OCI-LY1 (cell line): Measurements from ENCODE around the gene ITGB4.
A peak's percentile ranks its signal among the peaks of the same experiment; 100 is the strongest.
"Not testable (repeated sequence)": the region's sequence is repeated elsewhere in the genome, so short reads cannot be mapped to it uniquely, and the experiment has no call there.

Source experiments
- H2AFZ ChIP-seq: fragments of 200-600 bp; sonication (generic), shearing (Covaris generic); 2 replicates; pipeline ENCODE4 v1.6.0; 2014; ENCODE audit warnings: antibody characterized with exemption, mild to moderate bottlenecking, low read length
- H3F3A ChIP-seq: fragments of 200-600 bp; sonication (generic), shearing (Covaris generic); 2 replicates; pipeline ENCODE4 v1.6.0; 2014; ENCODE audit warnings: mild to moderate bottlenecking, antibody characterized with exemption, low read length, moderate library complexity; ENCODE audit not compliant: insufficient read depth
- H3K27ac ChIP-seq: fragments of 200-600 bp; sonication (generic); 2 replicates; pipeline ENCODE4 v1.5.1; 2014; ENCODE audit warnings: low read length, mixed run types, mild to moderate bottlenecking, low read depth; ENCODE audit not compliant: poor library complexity, severe bottlenecking
- H3K27me3 ChIP-seq: fragments of 200-600 bp; sonication (generic); 2 replicates; pipeline ENCODE4 v1.6.0; 2014; ENCODE audit warnings: antibody characterized with exemption, mild to moderate bottlenecking, low read length, moderate library complexity; ENCODE audit not compliant: insufficient read depth
- H3K36me3 ChIP-seq: fragments of 200-600 bp; sonication (generic); 2 replicates; pipeline ENCODE4 v1.6.1; 2014; ENCODE audit warnings: mild to moderate bottlenecking, antibody characterized with exemption, low read length, moderate library complexity, mixed read lengths; ENCODE audit not compliant: insufficient read depth
- H3K4me1 ChIP-seq: fragments of 200-600 bp; sonication (generic); 2 replicates; pipeline ENCODE4 v1.5.1; 2014; ENCODE audit warnings: mild to moderate bottlenecking, low read length, moderate library complexity; ENCODE audit not compliant: insufficient read depth, severe bottlenecking
- H3K4me2 ChIP-seq: fragments of 200-600 bp; sonication (generic), shearing (Covaris generic); 2 replicates; pipeline ENCODE4 v1.6.1; 2014; ENCODE audit warnings: low read length
- H3K4me3 ChIP-seq: fragments of 200-600 bp; sonication (generic); 2 replicates; pipeline ENCODE4 v1.5.1; 2014; ENCODE audit warnings: low read length, low read depth, mild to moderate bottlenecking, mixed read lengths; ENCODE audit not compliant: poor library complexity, severe bottlenecking
- H3K79me2 ChIP-seq: fragments of 200-600 bp; shearing (Covaris generic); 2 replicates; pipeline ENCODE4 v1.6.1; 2016; ENCODE audit warnings: mixed run types, low read length, mixed read lengths; ENCODE audit not compliant: insufficient read depth
- H3K9ac ChIP-seq: fragments of 200-600 bp; sonication (generic), shearing (Covaris generic); 2 replicates; pipeline ENCODE4 v1.6.1; 2014; ENCODE audit warnings: mild to moderate bottlenecking, low read length, mixed read lengths
- H3K9me2 ChIP-seq: fragments of 200-600 bp; sonication (generic), shearing (Covaris generic); 2 replicates; pipeline ENCODE4 v1.6.1; 2014; ENCODE audit warnings: low read depth, mild to moderate bottlenecking, low read length, mixed read lengths
- H3K9me3 ChIP-seq: fragments of 200-600 bp; shearing (Covaris generic); 2 replicates; pipeline ENCODE4 v1.6.1; 2014; ENCODE audit warnings: low read length, mixed read lengths
- H4K20me1 ChIP-seq: fragments of 200-600 bp; sonication (generic), shearing (Covaris generic); 2 replicates; pipeline ENCODE4 v1.6.0; 2016; ENCODE audit warnings: mild to moderate bottlenecking, low read length; ENCODE audit not compliant: insufficient read depth
- EZH2 ChIP-seq: fragments of 200-600 bp; sonication (generic), shearing (Covaris generic); IDR thresholded peaks from 2 replicates; pipeline ENCODE4 v1.8.0; 2017; ENCODE audit warnings: borderline replicate concordance, mixed run types, mild to moderate bottlenecking, antibody characterized with exemption, low read length, moderate library complexity, mixed read lengths
- TF ChIP-seq, protein P1 (sequence below): fragments of 200-600 bp; sonication (generic), shearing (Covaris generic); IDR thresholded peaks from 2 replicates; pipeline ENCODE4 v1.5.1; 2017; ENCODE audit warnings: mild to moderate bottlenecking, antibody characterized with exemption, low read length, moderate library complexity, mixed read lengths

The ITGB4 gene

DNA sequence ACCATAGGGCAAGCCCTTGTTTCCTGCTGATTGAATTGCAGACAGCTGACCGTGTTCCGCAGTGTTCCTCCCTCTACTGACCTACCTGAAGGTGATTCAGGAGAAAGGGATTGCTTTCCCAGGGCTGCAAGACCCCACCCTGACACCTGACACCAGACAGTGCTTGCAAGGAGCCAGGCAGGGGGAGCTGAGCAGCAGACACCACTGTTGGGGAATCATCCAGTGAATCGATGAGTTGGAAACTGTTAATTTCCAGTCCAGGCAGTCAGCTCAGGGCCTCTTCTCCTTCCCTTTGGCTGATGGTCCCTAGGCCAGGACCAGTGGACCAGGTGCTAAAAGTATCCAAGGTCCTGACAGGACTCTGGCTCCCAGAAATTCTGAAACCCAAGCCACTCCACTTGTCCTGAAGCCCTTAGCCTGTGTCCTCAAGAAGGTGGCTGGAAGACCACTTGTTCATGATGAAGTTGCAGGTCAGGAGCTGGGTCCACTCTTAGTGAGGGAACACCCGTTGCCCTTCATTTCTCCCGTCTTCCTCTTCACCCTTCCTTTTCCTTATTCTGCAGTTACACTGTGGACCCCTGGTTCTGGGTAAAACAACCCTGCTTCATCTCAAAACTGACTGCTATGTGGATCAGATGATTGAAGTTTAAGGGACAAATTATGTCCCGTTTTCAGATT, 53.9 kb downstream of the ITGB4 start:
- no peaks in the 10 kb centered on the region for H3K9me3 ChIP-seq
- no peak overlapping the region for H3K27ac ChIP-seq
- no peaks in the 10 kb centered on the region for H4K20me1 ChIP-seq
- no peaks in the 10 kb centered on the region for H3K27me3 ChIP-seq
- peaks cover 35% of the 10 kb centered on the region for H3K36me3 ChIP-seq
- H3K4me1 ChIP-seq, result peaks cover 33% of the 10 kb centered on the region
- TF ChIP-seq, protein P1, sequence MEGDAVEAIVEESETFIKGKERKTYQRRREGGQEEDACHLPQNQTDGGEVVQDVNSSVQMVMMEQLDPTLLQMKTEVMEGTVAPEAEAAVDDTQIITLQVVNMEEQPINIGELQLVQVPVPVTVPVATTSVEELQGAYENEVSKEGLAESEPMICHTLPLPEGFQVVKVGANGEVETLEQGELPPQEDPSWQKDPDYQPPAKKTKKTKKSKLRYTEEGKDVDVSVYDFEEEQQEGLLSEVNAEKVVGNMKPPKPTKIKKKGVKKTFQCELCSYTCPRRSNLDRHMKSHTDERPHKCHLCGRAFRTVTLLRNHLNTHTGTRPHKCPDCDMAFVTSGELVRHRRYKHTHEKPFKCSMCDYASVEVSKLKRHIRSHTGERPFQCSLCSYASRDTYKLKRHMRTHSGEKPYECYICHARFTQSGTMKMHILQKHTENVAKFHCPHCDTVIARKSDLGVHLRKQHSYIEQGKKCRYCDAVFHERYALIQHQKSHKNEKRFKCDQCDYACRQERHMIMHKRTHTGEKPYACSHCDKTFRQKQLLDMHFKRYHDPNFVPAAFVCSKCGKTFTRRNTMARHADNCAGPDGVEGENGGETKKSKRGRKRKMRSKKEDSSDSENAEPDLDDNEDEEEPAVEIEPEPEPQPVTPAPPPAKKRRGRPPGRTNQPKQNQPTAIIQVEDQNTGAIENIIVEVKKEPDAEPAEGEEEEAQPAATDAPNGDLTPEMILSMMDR, result no peak
- no peak for TF ChIP-seq EZH2
- no peak overlapping the region for H3K4me2 ChIP-seq
- H2AFZ ChIP-seq, result no peak overlapping the region
- H3K79me2 ChIP-seq, result peaks cover 15% of the 10 kb centered on the region
- no peaks in the 10 kb centered on the region for H3K9me2 ChIP-seq
- H3F3A ChIP-seq, result peaks cover 8% of the 10 kb centered on the region; the same call in 1 of the 2 replicates
- no peak overlapping the region for H3K9ac ChIP-seq
- H3K4me3 ChIP-seq, result no peak overlapping the region

- TF ChIP-seq EZH2, result no peak
- TF ChIP-seq, protein P1, result no peak
- H3K4me1 ChIP-seq, result peaks cover 33% of the 10 kb centered on the region
- H3K36me3 ChIP-seq, result peaks cover 35% of the 10 kb centered on the region
- no peaks in the 10 kb centered on the region for H3K9me2 ChIP-seq
- H2AFZ ChIP-seq, result no peak overlapping the region
- H3F3A ChIP-seq, result peaks cover 8% of the 10 kb centered on the region; the same call in 1 of the 2 replicates
- peak overlapping the region; percentile 92 for H3K4me2 ChIP-seq
- peak overlapping the region; percentile 34; the same call in 1 of the 2 replicates for H3K9ac ChIP-seq
- H3K9me3 ChIP-seq, result no peaks in the 10 kb centered on the region
- H3K4me3 ChIP-seq, result peak overlapping the region; percentile 95
- peak overlapping the region; percentile 41 for H3K27ac ChIP-seq
- no peaks in the 10 kb centered on the region for H4K20me1 ChIP-seq
- H3K79me2 ChIP-seq, result peaks cover 15% of the 10 kb centered on the region
- H3K27me3 ChIP-seq, result no peaks in the 10 kb centered on the region
These were observed 55.4 kb downstream of the ITGB4 start for GRCh38 chr17:75776386-75777295.

- H3K9ac ChIP-seq, result peak overlapping the region; percentile 34; the same call in 1 of the 2 replicates
- no peaks in the 10 kb centered on the region for H3K27me3 ChIP-seq
- peak overlapping the region; percentile 92 for H3K4me2 ChIP-seq
- H4K20me1 ChIP-seq, result no peaks in the 10 kb centered on the region
- peaks cover 35% of the 10 kb centered on the region for H3K36me3 ChIP-seq
- H2AFZ ChIP-seq, result no peak overlapping the region
- H3K9me3 ChIP-seq, result no peaks in the 10 kb centered on the region
- H3K4me1 ChIP-seq, result peaks cover 28% of the 10 kb centered on the region
- peak overlapping the region; percentile 95 for H3K4me3 ChIP-seq
- TF ChIP-seq, protein P1, result no peak
- TF ChIP-seq EZH2, result no peak
- H3F3A ChIP-seq, result peaks cover 8% of the 10 kb centered on the region; the same call in 1 of the 2 replicates
- peaks cover 15% of the 10 kb centered on the region for H3K79me2 ChIP-seq
- H3K9me2 ChIP-seq, result no peaks in the 10 kb centered on the region
- no peak overlapping the region for H3K27ac ChIP-seq
These were observed 56.1 kb downstream of the ITGB4 start for GRCh38 chr17:75777296-75777922.

- Histone ChIP-seq H3K36me3 (peaks cover 35% of the 10 kb centered on the region), H3K4me3 (peak overlapping the region; percentile 95), H3K4me2 (peak overlapping the region; percentile 92), H3F3A (peaks cover 13% of the 10 kb centered on the region), H3K9ac (peak overlapping the region; percentile 91), H3K4me1 (peaks cover 37% of the 10 kb centered on the region), H3K27ac (peak overlapping the region; percentile 75), H3K79me2 (peaks cover 15% of the 10 kb centered on the region)
- not testable (repeated sequence) for H4K20me1 ChIP-seq, H3K27me3 ChIP-seq, H3K9me2 ChIP-seq, H3K9me3 ChIP-seq, H2AFZ ChIP-seq
These were observed 57.0 kb downstream of the ITGB4 start for GRCh38 chr17:75778066-75778860.
